HPDE6-E6E7 (cell line): Measurements from ENCODE around the gene CRABP2.

Experiments
- DNase-seq: peaks from one replicate; pipeline ENCODE4 v3.0.0; 2011; ENCODE audit warnings: missing footprints; ENCODE audit errors: extremely low spot score

CRABP2 gene

GRCh38 chr1:156705321-156705917 lies at the start of gene CRABP2:
Gene CRABP2, minus strand, starts transcription at chr1:156705583. Its CDS starts 137 bp downstream, at chr1:156705446.
- DNase-seq, result no peak

- DNase-seq, result no peak
Observed at GRCh38 chr1:156754219-156754618, 48.8 kb upstream of the CRABP2 start.

GRCh38 chr1:156752843-156753482 lies 47.6 kb upstream of the CRABP2 start:
- no peak for DNase-seq

- DNase-seq, result peak; percentile 86
Observed at GRCh38 chr1:156751757-156752481, 46.5 kb upstream of the CRABP2 start.

- no peak for DNase-seq
Observed at GRCh38 chr1:156751451-156751756, 46.0 kb upstream of the CRABP2 start, which contains the start of gene HDGF. Gene HDGF, minus strand, starts transcription at chr1:156751675. Its CDS starts 246 bp downstream, at chr1:156751429.

GRCh38 chr1:156750711-156751450 lies 45.5 kb upstream of the CRABP2 start:
- no peak for DNase-seq

GRCh38 chr1:156750191-156750672 lies 44.8 kb upstream of the CRABP2 start:
- DNase-seq, result no peak

GRCh38 chr1:156749419-156750118 lies 44.2 kb upstream of the CRABP2 start:
- no peak for DNase-seq

GRCh38 chr1:156748670-156749418 lies 43.5 kb upstream of the CRABP2 start:
- DNase-seq, result no peak

- DNase-seq, result no peak
Observed at GRCh38 chr1:156747742-156748669, 42.6 kb upstream of the CRABP2 start.

GRCh38 chr1:156746728-156747631 lies 41.6 kb upstream of the CRABP2 start:
- peak; percentile 85 for DNase-seq

GRCh38 chr1:156746406-156746727 lies 41.0 kb upstream of the CRABP2 start:
- no peak for DNase-seq

- no peak for DNase-seq
Observed at GRCh38 chr1:156745881-156746280, 40.5 kb upstream of the CRABP2 start.

- no peak for DNase-seq
Observed at GRCh38 chr1:156744786-156745419, 39.5 kb upstream of the CRABP2 start.

- no peak for DNase-seq
Observed at GRCh38 chr1:156744344-156744743, 39.0 kb upstream of the CRABP2 start.

- DNase-seq, result no peak
Observed at GRCh38 chr1:156743367-156744302, 38.3 kb upstream of the CRABP2 start.

- no peak for DNase-seq
Observed at GRCh38 chr1:156742801-156743200, 37.4 kb upstream of the CRABP2 start.
